ENCODE results near the gene CLIP4.
A peak's percentile ranks its signal among the peaks of the same experiment; 100 is the strongest.

Gene CLIP4

GRCh38 chr2:29119211-29119610 lies 4.0 kb downstream of the CLIP4 start:
- no peak for DNase-seq (ENCODE audit: low spot score)
- TF ChIP-seq CTCF (IDR thresholded peaks at IDR 0.05; ENCODE audit: extremely low read depth, missing control alignments), result no peak

- no peak for DNase-seq (ENCODE audit: low spot score)
Measured at GRCh38 chr2:29120846-29121245, 5.6 kb downstream of the CLIP4 start.

GRCh38 chr2:29123617-29124349 lies 8.6 kb downstream of the CLIP4 start:
- DNase-seq (ENCODE audit: low spot score), result no peak
- TF ChIP-seq CTCF (IDR thresholded peaks at IDR 0.05; ENCODE audit: extremely low read depth, missing control alignments), result no peak

More at GRCh38 chr2:29120846-29121245, 5.6 kb downstream of the CLIP4 start:
- no peak for TF ChIP-seq CTCF (IDR thresholded peaks at IDR 0.05; ENCODE audit: extremely low read depth, missing control alignments)

- TF ChIP-seq CTCF (IDR thresholded peaks at IDR 0.05; ENCODE audit: extremely low read depth, missing control alignments), result no peak
- DNase-seq (ENCODE audit: low spot score), result no peak
Measured at GRCh38 chr2:29124504-29124903, 9.3 kb downstream of the CLIP4 start.

GRCh38 chr2:29129586-29130281 lies 14.5 kb downstream of the CLIP4 start:
- no peak for TF ChIP-seq CTCF (IDR thresholded peaks at IDR 0.05; ENCODE audit: extremely low read depth, missing control alignments)
- no peak for DNase-seq (ENCODE audit: low spot score)

GRCh38 chr2:29130295-29130694 lies 15.1 kb downstream of the CLIP4 start:
- TF ChIP-seq CTCF (IDR thresholded peaks at IDR 0.05; ENCODE audit: extremely low read depth, missing control alignments), result no peak
- peak; percentile 34 for DNase-seq (ENCODE audit: low spot score)

- no peak for DNase-seq (ENCODE audit: low spot score)
- TF ChIP-seq CTCF (IDR thresholded peaks at IDR 0.05; ENCODE audit: extremely low read depth, missing control alignments), result no peak
Measured at GRCh38 chr2:29134933-29135332, 19.7 kb downstream of the CLIP4 start.
